Measurements from ENCODE around the gene NINJ2. TPM values are rescaled to one million over a fixed set of nuclear protein-coding genes. Genes with fewer than 3 reads are reported as not detected.
A peak's percentile ranks its signal among the peaks of the same experiment; 100 is the strongest.

NINJ2 gene
- total RNA-seq, 2 experiments from 2014 or later, result 6.8 to 7.4 TPM

DNA sequence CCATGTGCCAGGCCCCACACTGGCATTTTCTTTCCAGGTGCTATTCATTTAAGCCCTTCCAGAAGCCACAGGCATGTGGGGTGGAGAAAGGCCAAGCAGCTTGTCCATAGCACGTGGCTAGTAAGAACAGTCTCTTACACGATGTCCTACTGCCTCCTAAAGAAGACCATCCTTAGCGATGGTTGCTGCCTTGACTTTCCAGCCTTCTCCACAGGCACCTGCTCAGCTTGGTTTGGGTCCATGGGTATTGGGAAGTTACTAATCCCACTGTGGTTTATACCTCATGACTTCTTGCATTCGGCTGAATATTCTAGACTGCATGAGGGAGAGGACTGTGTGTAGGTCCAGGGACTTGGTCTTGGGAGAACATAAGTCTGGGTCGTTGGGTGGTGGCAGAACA lies 49.2 kb downstream of the NINJ2 start:
- CTCF ChIA-PET, result interaction anchor here (0.7 to 7.7 kb wide), 18 partner anchors 8 to 504 kb away, joined by 3 to 83 read pairs (median 6); partner anchors contain the start of genes RAD52 and WNK1
- H3K4me1 Mint-ChIP-seq, result peaks cover 37% of the 10 kb centered on the region
- no peaks in the 10 kb centered on the region for H3K36me3 Mint-ChIP-seq
- ATAC-seq, result no peak
- H3K4me3 Mint-ChIP-seq, result no peak overlapping the region
- H3K27me3 Mint-ChIP-seq, result no peaks in the 10 kb centered on the region
- H3K9me3 Mint-ChIP-seq (ENCODE audit: low read depth), result no peaks in the 10 kb centered on the region
- no peak for DNase-seq
- H3K27ac Mint-ChIP-seq, result no peak overlapping the region

DNA sequence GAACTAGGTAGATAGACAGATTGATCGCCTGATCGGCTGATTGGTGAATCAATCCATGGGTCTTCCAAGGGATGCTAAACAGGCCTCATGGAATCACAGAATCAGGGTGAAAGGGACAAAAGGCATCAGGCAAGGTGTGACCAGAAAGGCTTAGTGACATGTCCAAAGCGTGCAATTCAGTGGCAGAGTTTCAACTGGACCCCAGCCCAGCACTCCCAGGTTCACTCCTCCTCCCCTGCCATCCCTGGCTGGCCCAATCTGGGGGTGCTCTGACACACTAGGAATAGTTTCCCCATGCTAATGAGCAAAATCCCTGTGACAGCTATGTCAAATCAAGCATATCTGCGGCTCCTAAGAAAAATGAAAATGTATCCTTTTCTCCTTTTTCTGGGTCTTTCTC lies 50.4 kb downstream of the NINJ2 start:
- H3K4me1 Mint-ChIP-seq, result peaks cover 42% of the 10 kb centered on the region
- H3K4me3 Mint-ChIP-seq, result no peak overlapping the region
- H3K27me3 Mint-ChIP-seq, result no peaks in the 10 kb centered on the region
- no peak for ATAC-seq
- H3K9me3 Mint-ChIP-seq (ENCODE audit: low read depth), result no peaks in the 10 kb centered on the region
- DNase-seq, result no peak
- no peaks in the 10 kb centered on the region for H3K36me3 Mint-ChIP-seq
- H3K27ac Mint-ChIP-seq, result no peak overlapping the region
- CTCF ChIA-PET, result interaction anchor here (1.3 to 7.7 kb wide), 5 partner anchors 18 to 505 kb away, joined by 3 to 83 read pairs (median 5); partner anchors contain the start of gene WNK1

- Mint-ChIP-seq H3K9me3 (ENCODE audit: low read depth) (no peaks in the 10 kb centered on the region), H3K27ac (no peak overlapping the region), H3K36me3 (no peaks in the 10 kb centered on the region), H3K4me3 (no peak overlapping the region), H3K27me3 (no peaks in the 10 kb centered on the region), H3K4me1 (peaks cover 48% of the 10 kb centered on the region)
- no peak for DNase-seq
- CTCF ChIA-PET, result interaction anchor here (1.3 to 7.7 kb wide), 4 partner anchors 19 to 202 kb away, joined by 3 to 83 read pairs (median 4); partner anchors contain the start of gene WNK1
- no peak for ATAC-seq
Measured at GRCh38 chr12:612293-612692, 51.0 kb downstream of the NINJ2 start.

DNA sequence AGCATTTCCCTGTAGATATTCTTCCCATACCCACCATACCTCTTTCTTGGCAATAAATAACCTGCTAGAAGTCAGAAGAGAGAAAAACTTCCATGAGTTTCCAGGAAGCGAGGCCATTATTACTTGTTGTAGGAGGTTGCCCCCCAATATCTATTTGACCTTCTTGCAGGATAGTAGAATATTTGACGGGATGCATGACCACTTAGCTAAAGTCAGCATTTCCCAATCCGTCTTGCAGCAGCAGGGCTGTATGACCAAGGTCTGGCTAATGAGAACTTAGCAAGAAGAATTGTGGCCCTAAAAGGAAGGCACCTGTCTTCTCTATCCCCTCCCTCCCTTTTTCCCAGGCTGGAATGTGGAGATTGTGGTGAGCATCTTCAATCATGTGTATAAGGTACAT lies 51.5 kb downstream of the NINJ2 start:
- Mint-ChIP-seq H3K4me1 (peaks cover 51% of the 10 kb centered on the region), H3K27me3 (no peaks in the 10 kb centered on the region), H3K36me3 (no peaks in the 10 kb centered on the region), H3K9me3 (ENCODE audit: low read depth) (no peaks in the 10 kb centered on the region), H3K4me3 (no peak overlapping the region), H3K27ac (no peak overlapping the region)
- DNase-seq (no peak), ATAC-seq (no peak)
- CTCF ChIA-PET, result interaction anchor here (1.2 to 7.7 kb wide), 4 partner anchors 19 to 202 kb away, joined by 3 to 83 read pairs (median 4); partner anchors contain the start of gene WNK1

GRCh38 chr12:608921-609320 lies 54.3 kb downstream of the NINJ2 start:
- Mint-ChIP-seq H3K36me3 (no peaks in the 10 kb centered on the region), H3K9me3 (ENCODE audit: low read depth) (no peaks in the 10 kb centered on the region), H3K27me3 (peaks cover 3% of the 10 kb centered on the region), H3K27ac (no peak overlapping the region), H3K4me1 (peaks cover 44% of the 10 kb centered on the region), H3K4me3 (no peak overlapping the region)
- ATAC-seq, result no peak
- DNase-seq, result no peak
- CTCF ChIA-PET, result interaction anchor here (0.6 to 4.9 kb wide), 5 partner anchors 10 to 207 kb away, joined by 3 to 38 read pairs (median 5); no protein-coding TSS in a partner anchor

DNA sequence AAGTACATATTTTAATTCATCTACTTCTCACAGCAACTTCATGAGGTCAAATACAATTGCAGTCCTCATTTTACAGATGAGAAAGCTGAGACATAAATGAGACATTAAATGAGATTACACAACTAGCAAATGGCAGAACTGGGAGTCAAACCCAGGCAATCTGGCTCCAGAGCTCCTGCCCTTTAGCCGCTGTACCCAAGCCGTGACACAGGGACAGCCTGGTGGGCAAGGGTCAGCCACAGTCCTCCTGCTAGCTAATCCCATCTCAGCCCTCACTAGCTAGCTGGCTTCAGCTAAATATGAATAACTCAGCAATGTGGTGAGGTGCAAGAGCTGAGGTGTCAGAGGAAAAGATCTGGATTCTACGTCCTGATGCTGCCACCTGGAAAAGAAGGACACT lies 54.8 kb downstream of the NINJ2 start:
- Mint-ChIP-seq H3K4me1 (peaks cover 44% of the 10 kb centered on the region), H3K27me3 (peaks cover 3% of the 10 kb centered on the region), H3K36me3 (no peaks in the 10 kb centered on the region), H3K4me3 (no peak overlapping the region), H3K27ac (no peak overlapping the region), H3K9me3 (ENCODE audit: low read depth) (no peaks in the 10 kb centered on the region)
- no peak for ATAC-seq
- DNase-seq, result no peak
- CTCF ChIA-PET, result interaction anchor here (0.6 to 4.9 kb wide), 6 partner anchors 10 to 207 kb away, joined by 3 to 38 read pairs (median 4); no protein-coding TSS in a partner anchor

DNA sequence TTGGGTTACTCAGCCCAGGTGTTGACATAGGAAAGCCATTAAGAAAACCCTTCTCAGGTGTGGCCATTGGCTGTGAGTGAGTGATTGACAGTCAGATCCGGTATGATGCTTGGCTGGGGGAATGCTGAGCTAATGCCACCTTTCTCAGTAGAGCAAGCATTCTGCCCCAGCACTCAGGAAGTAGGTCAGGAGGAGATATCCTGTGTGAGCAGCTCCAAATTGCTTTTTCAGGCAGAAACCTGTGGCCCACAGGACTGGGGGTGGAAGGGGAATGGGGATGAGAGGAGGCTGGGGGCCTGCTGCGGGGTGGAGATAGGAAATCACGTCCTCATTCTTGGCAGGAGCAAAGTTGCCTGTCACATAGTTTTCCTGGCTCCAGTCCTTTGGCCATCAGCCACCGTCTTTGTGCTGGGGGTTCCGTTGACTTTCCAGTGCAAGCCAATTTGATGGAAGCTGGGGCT lies 55.7 kb downstream of the NINJ2 start:
- CTCF ChIA-PET, result interaction anchor here (0.9 to 4.9 kb wide), 5 partner anchors 11 to 208 kb away, joined by 3 to 38 read pairs (median 4); no protein-coding TSS in a partner anchor
- Mint-ChIP-seq H3K27ac (peak overlapping the region; percentile 64), H3K27me3 (peaks cover 3% of the 10 kb centered on the region), H3K4me1 (peaks cover 44% of the 10 kb centered on the region), H3K9me3 (ENCODE audit: low read depth) (no peaks in the 10 kb centered on the region), H3K36me3 (no peaks in the 10 kb centered on the region), H3K4me3 (no peak overlapping the region)
- peak; percentile 45 for DNase-seq
- no peak for ATAC-seq

- CTCF ChIA-PET, result interaction anchor here (0.7 to 1.3 kb wide), 3 partner anchors 29 to 152 kb away, joined by 3 to 4 read pairs (median 3); partner anchors contain the start of gene WNK1
- Mint-ChIP-seq H3K36me3 (no peaks in the 10 kb centered on the region), H3K4me3 (no peak overlapping the region), H3K9me3 (ENCODE audit: low read depth) (no peaks in the 10 kb centered on the region), H3K27me3 (peaks cover 3% of the 10 kb centered on the region), H3K27ac (no peak overlapping the region), H3K4me1 (peaks cover 26% of the 10 kb centered on the region)
- ATAC-seq (no peak), DNase-seq (no peak)
Measured at GRCh38 chr12:604956-605355, 58.3 kb downstream of the NINJ2 start.

- no peak for DNase-seq
- Mint-ChIP-seq H3K27ac (no peak overlapping the region), H3K27me3 (peaks cover 3% of the 10 kb centered on the region), H3K36me3 (no peaks in the 10 kb centered on the region), H3K9me3 (ENCODE audit: low read depth) (no peaks in the 10 kb centered on the region), H3K4me1 (peaks cover 10% of the 10 kb centered on the region), H3K4me3 (no peak overlapping the region)
- ATAC-seq, result no peak
- CTCF ChIA-PET, result interaction anchor here (1.8 kb wide), 1 partner anchor 12 kb away, joined by 5 read pairs; no protein-coding TSS in a partner anchor
Measured at GRCh38 chr12:602700-603068, 60.6 kb downstream of the NINJ2 start.

DNA sequence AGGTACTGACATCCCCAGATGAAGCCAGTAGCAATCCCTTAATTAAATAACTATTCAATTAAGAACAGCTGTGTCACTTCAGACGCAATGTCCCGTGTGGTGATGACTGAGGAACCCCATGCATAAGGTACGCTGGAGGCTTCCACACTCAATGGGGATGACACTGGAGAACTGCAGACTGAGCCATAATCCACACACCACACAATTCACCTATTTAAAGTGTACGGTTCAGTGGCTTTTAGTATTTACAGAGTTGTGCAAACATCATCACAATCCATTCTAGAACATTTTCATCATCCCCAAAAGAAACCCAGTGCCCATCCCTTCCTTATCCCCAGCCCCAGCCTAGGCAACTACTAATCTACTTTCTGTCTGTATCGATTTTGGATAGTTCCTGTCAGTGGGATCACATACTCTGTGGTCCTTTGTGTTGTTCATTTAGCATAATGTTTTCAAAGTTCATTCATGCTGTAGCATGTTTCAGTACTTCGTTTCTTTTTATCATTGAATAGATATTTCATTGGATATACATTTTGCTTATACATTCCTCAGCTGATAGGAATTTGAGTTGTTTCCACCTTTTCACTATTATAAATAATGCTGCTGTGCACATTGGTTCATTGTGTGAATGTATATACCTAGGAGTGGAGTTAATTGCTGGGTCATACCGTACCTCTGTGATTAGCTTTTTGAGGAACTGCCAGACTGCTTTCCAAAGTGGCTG lies 61.1 kb downstream of the NINJ2 start:
- Mint-ChIP-seq H3K36me3 (no peaks in the 10 kb centered on the region), H3K9me3 (ENCODE audit: low read depth) (no peaks in the 10 kb centered on the region), H3K27me3 (peaks cover 3% of the 10 kb centered on the region), H3K27ac (no peak overlapping the region), H3K4me1 (peaks cover 5% of the 10 kb centered on the region), H3K4me3 (no peak overlapping the region)
- ATAC-seq (no peak), DNase-seq (no peak)
- CTCF ChIA-PET, result interaction anchor here (1.8 to 2.8 kb wide), 2 partner anchors 8 to 12 kb away, joined by 5 to 7 read pairs; no protein-coding TSS in a partner anchor

DNA sequence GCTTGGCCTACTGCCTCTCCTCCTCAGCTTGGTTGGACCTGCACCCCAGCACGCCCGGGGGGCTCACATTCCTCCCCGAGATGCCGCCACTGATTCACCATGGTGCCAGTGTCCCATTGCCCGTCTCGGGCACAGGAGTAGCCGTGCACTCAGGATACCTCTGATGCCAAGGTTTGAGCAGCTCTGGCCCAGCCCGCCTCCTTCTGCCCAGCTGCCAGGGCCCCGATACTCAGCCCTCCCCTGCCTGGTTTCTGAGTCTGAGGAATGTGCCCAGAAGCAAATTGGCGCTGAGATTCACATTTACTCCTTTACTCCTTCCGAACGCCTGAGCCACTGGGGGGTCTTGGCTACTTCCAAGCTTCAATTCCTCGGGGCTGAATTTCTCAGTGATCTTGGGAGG lies 63.5 kb downstream of the NINJ2 start:
- H3K4me1 Mint-ChIP-seq, result no peaks in the 10 kb centered on the region
- CTCF ChIA-PET, result interaction anchor here (1.4 to 2.8 kb wide), 3 partner anchors 8 to 24 kb away, joined by 3 to 7 read pairs (median 6); no protein-coding TSS in a partner anchor
- no peaks in the 10 kb centered on the region for H3K27me3 Mint-ChIP-seq
- ATAC-seq (no peak), DNase-seq (no peak)
- no peak overlapping the region for H3K27ac Mint-ChIP-seq
- H3K36me3 Mint-ChIP-seq, result no peaks in the 10 kb centered on the region
- no peaks in the 10 kb centered on the region for H3K9me3 Mint-ChIP-seq (ENCODE audit: low read depth)
- no peak overlapping the region for H3K4me3 Mint-ChIP-seq

GRCh38 chr12:597926-598568 lies 65.2 kb downstream of the NINJ2 start:
- H3K9me3 Mint-ChIP-seq (ENCODE audit: low read depth), result no peaks in the 10 kb centered on the region
- H3K27me3 Mint-ChIP-seq, result peaks cover 7% of the 10 kb centered on the region
- no peak for DNase-seq
- CTCF ChIA-PET, result interaction anchor here (1.1 to 1.5 kb wide), 3 partner anchors 12 to 153 kb away, joined by 4 to 6 read pairs (median 4); no protein-coding TSS in a partner anchor
- H3K4me1 Mint-ChIP-seq, result no peaks in the 10 kb centered on the region
- H3K27ac Mint-ChIP-seq, result no peak overlapping the region
- no peak for ATAC-seq
- no peak overlapping the region for H3K4me3 Mint-ChIP-seq
- H3K36me3 Mint-ChIP-seq, result no peaks in the 10 kb centered on the region
